ENCODE data around the gene PLEKHG4B.
"Not testable (repeated sequence)": the region's sequence is repeated elsewhere in the genome, so short reads cannot be mapped to it uniquely, and the experiment has no call there.

Gene PLEKHG4B

GRCh38 chr5:191949-192690 lies 100.2 kb downstream of the PLEKHG4B start:
- DNase-seq: no peak

GRCh38 chr5:192691-192969 lies 100.7 kb downstream of the PLEKHG4B start:
- no peak for DNase-seq

- DNase-seq: no peak
Observed at GRCh38 chr5:192970-193831, 101.2 kb downstream of the PLEKHG4B start.

- no peak for DNase-seq
Observed at GRCh38 chr5:194102-194501, 102.1 kb downstream of the PLEKHG4B start.

GRCh38 chr5:194603-195209 lies 102.7 kb downstream of the PLEKHG4B start:
- DNase-seq: no peak

GRCh38 chr5:195401-196160 lies 103.6 kb downstream of the PLEKHG4B start:
- DNase-seq: no peak

- DNase-seq: no peak
Observed at GRCh38 chr5:196350-196749, 104.4 kb downstream of the PLEKHG4B start.

GRCh38 chr5:197031-197430 lies 105.1 kb downstream of the PLEKHG4B start:
- DNase-seq: not testable (repeated sequence)

- no peak for DNase-seq
Observed at GRCh38 chr5:197892-198489, 106.0 kb downstream of the PLEKHG4B start.

GRCh38 chr5:198516-199196 lies 106.7 kb downstream of the PLEKHG4B start:
- DNase-seq: no peak

GRCh38 chr5:199197-199949 lies 107.4 kb downstream of the PLEKHG4B start:
- no peak for DNase-seq

- no peak for DNase-seq
Observed at GRCh38 chr5:199950-200645, 108.1 kb downstream of the PLEKHG4B start.

GRCh38 chr5:200985-201384 lies 109.0 kb downstream of the PLEKHG4B start:
- DNase-seq: no peak

- DNase-seq: no peak
Observed at GRCh38 chr5:201672-202071, 109.7 kb downstream of the PLEKHG4B start.

GRCh38 chr5:203246-203930 lies 111.4 kb downstream of the PLEKHG4B start:
- no peak for DNase-seq

GRCh38 chr5:204001-204400 lies 112.0 kb downstream of the PLEKHG4B start:
- DNase-seq: no peak

- no peak for DNase-seq
Observed at GRCh38 chr5:204462-204861, 112.5 kb downstream of the PLEKHG4B start.

GRCh38 chr5:204966-205670 lies 113.2 kb downstream of the PLEKHG4B start:
- DNase-seq: no peak

- no peak for DNase-seq
Observed at GRCh38 chr5:206406-206805, 114.4 kb downstream of the PLEKHG4B start.
